Mammary epithelial cell (primary cell): Measurements from ENCODE around the gene KRTAP25-1.
A peak's percentile ranks its signal among the peaks of the same experiment; 100 is the strongest.

ENCODE experiments used
- CTCF ChIP-seq, 2 donors: IDR thresholded peaks in 1 of 2; conservative IDR thresholded peaks in 1 of 2; 2 replicates each; pipeline ENCODE4 v1.5.1; 2011 to 2012; ENCODE audit warnings: inconsistent platforms in 2 of 2, low read length in 2 of 2, mild to moderate bottlenecking in 2 of 2, control low read depth in 1 of 2, low read depth in 1 of 2; ENCODE audit not compliant: insufficient read depth in 1 of 2; ENCODE audit errors: extremely low read depth in 1 of 2
- EZH2 ChIP-seq: IDR thresholded peaks from 2 replicates; pipeline ENCODE4 v1.6.1; 2012; ENCODE audit warnings: low read length, inconsistent platforms, borderline replicate concordance

- TF ChIP-seq CTCF (conservative IDR thresholded peaks at IDR 0.05 in 1 of 2, IDR thresholded peaks at IDR 0.05 in 1 of 2; ENCODE audit: extremely low read depth in 1 of 2, insufficient read depth in 1 of 2, low read depth in 1 of 2, low read length in 2 of 2), result peak; percentile 36 to 60
- TF ChIP-seq EZH2, result no peak
Observed at GRCh38 chr21:30268608-30269197, 20.6 kb downstream of the KRTAP25-1 start.
